Fibroblast of lung (primary cell): ENCODE measurements around the gene BBLN.

Experiments used
- CTCF ChIP-seq, 2 donors: IDR thresholded peaks in 1 of 2; conservative IDR thresholded peaks in 1 of 2; 1 replicate in 1 of 2; 2 replicates in 1 of 2; pipeline ENCODE4 v1.5.1; 2011 to 2012; ENCODE audit warnings: low read length in 2 of 2, control low read depth in 1 of 2, inconsistent platforms in 1 of 2, low read depth in 1 of 2, mild to moderate bottlenecking in 1 of 2
- EZH2 ChIP-seq: IDR thresholded peaks from 2 replicates; pipeline ENCODE4 v1.5.1; 2012; ENCODE audit warnings: low read length, control low read depth, mild to moderate bottlenecking; ENCODE audit errors: missing control alignments

- no peak for TF ChIP-seq CTCF (conservative IDR thresholded peaks at IDR 0.05 in 1 of 2, IDR thresholded peaks at IDR 0.05 in 1 of 2; ENCODE audit: low read depth in 1 of 2, low read length in 2 of 2)
- no peak for TF ChIP-seq EZH2
These were observed 42.6 kb downstream of the BBLN start for GRCh38 chr9:128202648-128203023.
